HepG2 (cell line): ENCODE measurements around the gene SLC17A6. TPM values are rescaled to one million over a fixed set of nuclear protein-coding genes. Genes with fewer than 3 reads are reported as not detected.
A peak's percentile ranks its signal among the peaks of the same experiment; 100 is the strongest.

Source experiments
- MIER2 ChIP-seq: IDR thresholded peaks from 2 replicates; pipeline ENCODE4 v1.6.1; 2016; ENCODE audit warnings: missing biosample characterization, missing genetic modification reagents
- NKX3-1 ChIP-seq: sonication (generic); formaldehyde crosslinking; IDR thresholded peaks from 2 replicates; pipeline ENCODE4 v1.5.0; 2020; ENCODE audit warnings: missing genetic modification reagents
- SP140L ChIP-seq: sonication (generic); formaldehyde crosslinking; IDR thresholded peaks from 2 replicates; pipeline ENCODE4 v1.4.0; 2020; ENCODE audit warnings: missing genetic modification reagents, borderline replicate concordance
- ZNF256 ChIP-seq: sonication (generic); formaldehyde crosslinking; conservative IDR thresholded peaks from 2 replicates; pipeline ENCODE4 v1.4.0; 2020; ENCODE audit warnings: missing genetic modification reagents
- ZNF564 ChIP-seq: sonication (generic); formaldehyde crosslinking; IDR thresholded peaks from 2 replicates; pipeline ENCODE4 v1.8.1; 2023; ENCODE audit warnings: mild to moderate bottlenecking, missing genetic modification reagents
- polyA plus RNA-seq, 8 experiments: library from polyadenylated mRNA; depleted of rRNA in 3 of 8; stranded (reverse) in 7 of 8; unstranded in 1 of 8; fragments of >200 nt; fragmentation: Illumina TruSeq in 4 of 8; extraction: Trizol in 4 of 8; gene quantifications; 2 replicates each; pipeline versions ENCODE4 v1.2.1 to v1.2.3, GENCODE V29; 2011 to 2016; ENCODE audit warnings: low read depth in 4 of 8, missing spikeins in 1 of 8, mixed read lengths in 1 of 8; ENCODE audit not compliant: insufficient read depth in 1 of 8
- total RNA-seq, 5 experiments: library from RNA; depleted of rRNA; stranded (reverse); fragments of >200 nt; fragmentation: Illumina TruSeq; extraction: Trizol; gene quantifications; 2 replicates each; pipeline ENCODE4 v1.2.3, GENCODE V29; 2016; ENCODE audit warnings: low read depth in 1 of 5
- TF ChIP-seq, protein P1 (sequence below): IDR thresholded peaks from 2 replicates; pipeline ENCODE4 v1.4.0; 2020; ENCODE audit warnings: mild to moderate bottlenecking, missing genetic modification reagents
- TF ChIP-seq, protein P2 (sequence below): IDR thresholded peaks from 2 replicates; pipeline ENCODE4 v1.6.1; 2018; ENCODE audit warnings: missing genetic modification reagents
- TF ChIP-seq, protein P3 (sequence below): sonication (generic); formaldehyde crosslinking; IDR thresholded peaks from 2 replicates; pipeline ENCODE4 v1.5.0; 2020; ENCODE audit warnings: mild to moderate bottlenecking, missing genetic modification reagents, borderline replicate concordance
- TF ChIP-seq, protein P4 (sequence below): sonication (generic); formaldehyde crosslinking; IDR thresholded peaks from 2 replicates; pipeline ENCODE4 v1.5.0; 2020; ENCODE audit warnings: missing genetic modification reagents
- TF ChIP-seq, protein P5 (sequence below): sonication (generic); formaldehyde crosslinking; IDR thresholded peaks from 2 replicates; pipeline ENCODE4 v1.4.0; 2020; ENCODE audit warnings: missing genetic modification reagents

Gene SLC17A6
- total and polyA plus RNA-seq, 2 of the 13 experiments (the other 11 are each of a cell fraction or from before 2014, with no cell fraction given): not detected

DNA sequence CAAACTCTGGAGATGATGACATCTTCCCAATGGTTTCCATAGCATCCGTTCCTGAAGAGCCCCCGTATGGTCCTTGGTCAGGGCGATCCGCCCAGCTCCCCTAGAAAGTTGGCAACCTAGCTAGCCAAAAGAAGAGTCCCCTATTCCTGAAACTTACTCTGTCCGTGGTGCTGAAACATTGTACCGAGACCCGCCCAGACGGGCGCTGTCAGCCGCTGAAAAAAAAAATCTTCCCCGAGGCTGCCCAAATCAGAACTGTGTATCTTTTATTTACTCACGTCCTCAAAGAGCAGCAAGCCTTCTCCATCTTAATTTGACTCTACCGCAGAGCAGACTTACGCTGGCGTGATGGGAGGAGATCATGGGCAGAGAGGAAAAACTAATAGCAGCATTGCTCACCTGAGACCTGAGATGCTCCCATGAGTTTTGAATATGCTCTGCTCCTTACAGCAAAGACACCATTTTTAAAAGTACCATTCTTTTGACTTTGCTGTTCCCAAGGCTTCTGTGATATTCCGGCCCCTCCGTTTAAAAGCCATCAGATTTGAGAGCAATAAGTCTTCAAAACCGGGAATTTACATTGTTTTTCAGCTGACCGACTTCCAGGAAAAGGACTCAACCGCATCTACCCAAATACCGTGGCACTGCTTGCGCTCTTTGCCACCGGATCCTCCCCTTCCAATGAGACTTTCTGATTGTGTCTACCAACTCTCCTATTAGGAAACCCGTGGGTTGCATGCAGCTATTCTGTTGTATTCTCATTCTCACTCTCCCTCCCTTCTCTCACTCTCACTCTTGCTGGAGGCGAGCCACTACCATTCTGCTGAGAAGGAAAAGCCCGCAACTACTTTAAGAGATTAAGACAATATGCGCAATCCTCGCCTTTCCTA is at the start of gene SLC17A6 (continued):
- TF ChIP-seq, protein P1, sequence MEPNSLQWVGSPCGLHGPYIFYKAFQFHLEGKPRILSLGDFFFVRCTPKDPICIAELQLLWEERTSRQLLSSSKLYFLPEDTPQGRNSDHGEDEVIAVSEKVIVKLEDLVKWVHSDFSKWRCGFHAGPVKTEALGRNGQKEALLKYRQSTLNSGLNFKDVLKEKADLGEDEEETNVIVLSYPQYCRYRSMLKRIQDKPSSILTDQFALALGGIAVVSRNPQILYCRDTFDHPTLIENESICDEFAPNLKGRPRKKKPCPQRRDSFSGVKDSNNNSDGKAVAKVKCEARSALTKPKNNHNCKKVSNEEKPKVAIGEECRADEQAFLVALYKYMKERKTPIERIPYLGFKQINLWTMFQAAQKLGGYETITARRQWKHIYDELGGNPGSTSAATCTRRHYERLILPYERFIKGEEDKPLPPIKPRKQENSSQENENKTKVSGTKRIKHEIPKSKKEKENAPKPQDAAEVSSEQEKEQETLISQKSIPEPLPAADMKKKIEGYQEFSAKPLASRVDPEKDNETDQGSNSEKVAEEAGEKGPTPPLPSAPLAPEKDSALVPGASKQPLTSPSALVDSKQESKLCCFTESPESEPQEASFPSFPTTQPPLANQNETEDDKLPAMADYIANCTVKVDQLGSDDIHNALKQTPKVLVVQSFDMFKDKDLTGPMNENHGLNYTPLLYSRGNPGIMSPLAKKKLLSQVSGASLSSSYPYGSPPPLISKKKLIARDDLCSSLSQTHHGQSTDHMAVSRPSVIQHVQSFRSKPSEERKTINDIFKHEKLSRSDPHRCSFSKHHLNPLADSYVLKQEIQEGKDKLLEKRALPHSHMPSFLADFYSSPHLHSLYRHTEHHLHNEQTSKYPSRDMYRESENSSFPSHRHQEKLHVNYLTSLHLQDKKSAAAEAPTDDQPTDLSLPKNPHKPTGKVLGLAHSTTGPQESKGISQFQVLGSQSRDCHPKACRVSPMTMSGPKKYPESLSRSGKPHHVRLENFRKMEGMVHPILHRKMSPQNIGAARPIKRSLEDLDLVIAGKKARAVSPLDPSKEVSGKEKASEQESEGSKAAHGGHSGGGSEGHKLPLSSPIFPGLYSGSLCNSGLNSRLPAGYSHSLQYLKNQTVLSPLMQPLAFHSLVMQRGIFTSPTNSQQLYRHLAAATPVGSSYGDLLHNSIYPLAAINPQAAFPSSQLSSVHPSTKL (CRISPR knock-in tag): no peak
- TF ChIP-seq, protein P2, sequence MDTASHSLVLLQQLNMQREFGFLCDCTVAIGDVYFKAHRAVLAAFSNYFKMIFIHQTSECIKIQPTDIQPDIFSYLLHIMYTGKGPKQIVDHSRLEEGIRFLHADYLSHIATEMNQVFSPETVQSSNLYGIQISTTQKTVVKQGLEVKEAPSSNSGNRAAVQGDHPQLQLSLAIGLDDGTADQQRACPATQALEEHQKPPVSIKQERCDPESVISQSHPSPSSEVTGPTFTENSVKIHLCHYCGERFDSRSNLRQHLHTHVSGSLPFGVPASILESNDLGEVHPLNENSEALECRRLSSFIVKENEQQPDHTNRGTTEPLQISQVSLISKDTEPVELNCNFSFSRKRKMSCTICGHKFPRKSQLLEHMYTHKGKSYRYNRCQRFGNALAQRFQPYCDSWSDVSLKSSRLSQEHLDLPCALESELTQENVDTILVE (CRISPR knock-in tag): 0 out of 2 replicates have a peak, but pooled peaks have one; percentile 45
- TF ChIP-seq SP140L (CRISPR knock-in tag): peak; percentile 57; the same call in 1 of the 2 replicates
- peak; percentile 97 for TF ChIP-seq MIER2 (CRISPR knock-in tag)
- TF ChIP-seq, protein P3, sequence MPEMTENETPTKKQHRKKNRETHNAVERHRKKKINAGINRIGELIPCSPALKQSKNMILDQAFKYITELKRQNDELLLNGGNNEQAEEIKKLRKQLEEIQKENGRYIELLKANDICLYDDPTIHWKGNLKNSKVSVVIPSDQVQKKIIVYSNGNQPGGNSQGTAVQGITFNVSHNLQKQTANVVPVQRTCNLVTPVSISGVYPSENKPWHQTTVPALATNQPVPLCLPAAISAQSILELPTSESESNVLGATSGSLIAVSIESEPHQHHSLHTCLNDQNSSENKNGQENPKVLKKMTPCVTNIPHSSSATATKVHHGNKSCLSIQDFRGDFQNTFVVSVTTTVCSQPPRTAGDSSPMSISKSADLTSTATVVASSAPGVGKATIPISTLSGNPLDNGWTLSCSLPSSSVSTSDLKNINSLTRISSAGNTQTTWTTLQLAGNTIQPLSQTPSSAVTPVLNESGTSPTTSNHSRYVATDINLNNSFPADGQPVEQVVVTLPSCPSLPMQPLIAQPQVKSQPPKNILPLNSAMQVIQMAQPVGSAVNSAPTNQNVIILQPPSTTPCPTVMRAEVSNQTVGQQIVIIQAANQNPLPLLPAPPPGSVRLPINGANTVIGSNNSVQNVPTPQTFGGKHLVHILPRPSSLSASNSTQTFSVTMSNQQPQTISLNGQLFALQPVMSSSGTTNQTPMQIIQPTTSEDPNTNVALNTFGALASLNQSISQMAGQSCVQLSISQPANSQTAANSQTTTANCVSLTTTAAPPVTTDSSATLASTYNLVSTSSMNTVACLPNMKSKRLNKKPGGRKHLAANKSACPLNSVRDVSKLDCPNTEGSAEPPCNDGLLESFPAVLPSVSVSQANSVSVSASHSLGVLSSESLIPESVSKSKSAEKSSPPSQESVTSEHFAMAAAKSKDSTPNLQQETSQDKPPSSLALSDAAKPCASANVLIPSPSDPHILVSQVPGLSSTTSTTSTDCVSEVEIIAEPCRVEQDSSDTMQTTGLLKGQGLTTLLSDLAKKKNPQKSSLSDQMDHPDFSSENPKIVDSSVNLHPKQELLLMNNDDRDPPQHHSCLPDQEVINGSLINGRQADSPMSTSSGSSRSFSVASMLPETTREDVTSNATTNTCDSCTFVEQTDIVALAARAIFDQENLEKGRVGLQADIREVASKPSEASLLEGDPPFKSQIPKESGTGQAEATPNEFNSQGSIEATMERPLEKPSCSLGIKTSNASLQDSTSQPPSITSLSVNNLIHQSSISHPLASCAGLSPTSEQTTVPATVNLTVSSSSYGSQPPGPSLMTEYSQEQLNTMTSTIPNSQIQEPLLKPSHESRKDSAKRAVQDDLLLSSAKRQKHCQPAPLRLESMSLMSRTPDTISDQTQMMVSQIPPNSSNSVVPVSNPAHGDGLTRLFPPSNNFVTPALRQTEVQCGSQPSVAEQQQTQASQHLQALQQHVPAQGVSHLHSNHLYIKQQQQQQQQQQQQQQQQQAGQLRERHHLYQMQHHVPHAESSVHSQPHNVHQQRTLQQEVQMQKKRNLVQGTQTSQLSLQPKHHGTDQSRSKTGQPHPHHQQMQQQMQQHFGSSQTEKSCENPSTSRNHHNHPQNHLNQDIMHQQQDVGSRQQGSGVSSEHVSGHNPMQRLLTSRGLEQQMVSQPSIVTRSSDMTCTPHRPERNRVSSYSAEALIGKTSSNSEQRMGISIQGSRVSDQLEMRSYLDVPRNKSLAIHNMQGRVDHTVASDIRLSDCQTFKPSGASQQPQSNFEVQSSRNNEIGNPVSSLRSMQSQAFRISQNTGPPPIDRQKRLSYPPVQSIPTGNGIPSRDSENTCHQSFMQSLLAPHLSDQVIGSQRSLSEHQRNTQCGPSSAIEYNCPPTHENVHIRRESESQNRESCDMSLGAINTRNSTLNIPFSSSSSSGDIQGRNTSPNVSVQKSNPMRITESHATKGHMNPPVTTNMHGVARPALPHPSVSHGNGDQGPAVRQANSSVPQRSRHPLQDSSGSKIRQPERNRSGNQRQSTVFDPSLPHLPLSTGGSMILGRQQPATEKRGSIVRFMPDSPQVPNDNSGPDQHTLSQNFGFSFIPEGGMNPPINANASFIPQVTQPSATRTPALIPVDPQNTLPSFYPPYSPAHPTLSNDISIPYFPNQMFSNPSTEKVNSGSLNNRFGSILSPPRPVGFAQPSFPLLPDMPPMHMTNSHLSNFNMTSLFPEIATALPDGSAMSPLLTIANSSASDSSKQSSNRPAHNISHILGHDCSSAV (CRISPR knock-in tag): no peak
- TF ChIP-seq, protein P4, sequence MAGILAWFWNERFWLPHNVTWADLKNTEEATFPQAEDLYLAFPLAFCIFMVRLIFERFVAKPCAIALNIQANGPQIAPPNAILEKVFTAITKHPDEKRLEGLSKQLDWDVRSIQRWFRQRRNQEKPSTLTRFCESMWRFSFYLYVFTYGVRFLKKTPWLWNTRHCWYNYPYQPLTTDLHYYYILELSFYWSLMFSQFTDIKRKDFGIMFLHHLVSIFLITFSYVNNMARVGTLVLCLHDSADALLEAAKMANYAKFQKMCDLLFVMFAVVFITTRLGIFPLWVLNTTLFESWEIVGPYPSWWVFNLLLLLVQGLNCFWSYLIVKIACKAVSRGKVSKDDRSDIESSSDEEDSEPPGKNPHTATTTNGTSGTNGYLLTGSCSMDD (CRISPR knock-in tag): no peak
- TF ChIP-seq, protein P5, sequence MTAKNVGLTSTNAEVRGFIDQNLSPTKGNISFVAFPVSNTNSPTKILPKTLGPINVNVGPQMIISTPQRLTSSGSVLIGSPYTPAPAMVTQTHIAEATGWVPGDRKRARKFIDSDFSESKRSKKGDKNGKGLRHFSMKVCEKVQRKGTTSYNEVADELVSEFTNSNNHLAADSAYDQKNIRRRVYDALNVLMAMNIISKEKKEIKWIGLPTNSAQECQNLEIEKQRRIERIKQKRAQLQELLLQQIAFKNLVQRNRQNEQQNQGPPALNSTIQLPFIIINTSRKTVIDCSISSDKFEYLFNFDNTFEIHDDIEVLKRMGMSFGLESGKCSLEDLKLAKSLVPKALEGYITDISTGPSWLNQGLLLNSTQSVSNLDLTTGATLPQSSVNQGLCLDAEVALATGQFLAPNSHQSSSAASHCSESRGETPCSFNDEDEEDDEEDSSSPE (CRISPR knock-in tag): no peak
- TF ChIP-seq ZNF256: no peak
- TF ChIP-seq ZNF564: no peak
- TF ChIP-seq NKX3-1 (CRISPR knock-in tag): 0 out of 2 replicates have a peak, but pooled peaks have one; percentile 47
